Neural cell (in vitro differentiated cells): ENCODE data around the gene RBP5. TPM values are rescaled to one million over a fixed set of nuclear protein-coding genes. Genes with fewer than 3 reads are reported as not detected.

Source experiments
- H2AFZ ChIP-seq: fragments of 200-600, 300-800 bp; sonication (generic), shearing (Covaris generic); 2 replicates; pipeline ENCODE4 v1.6.0; 2014; ENCODE audit warnings: low read depth, mild to moderate bottlenecking, antibody characterized with exemption, low read length, moderate library complexity
- H3F3A ChIP-seq: fragments of 200-600 bp; shearing (Covaris generic); 2 replicates; pipeline ENCODE4 v1.6.1; 2016; ENCODE audit warnings: mild to moderate bottlenecking, moderate library complexity, mixed read lengths, antibody characterized with exemption, low read length; ENCODE audit not compliant: insufficient read depth, poor library complexity, severe bottlenecking
- H3K27ac ChIP-seq: fragments of 200-600, 300-800 bp; sonication (generic), shearing (Covaris generic); 2 replicates; pipeline ENCODE4 v1.5.1; 2014; ENCODE audit warnings: mild to moderate bottlenecking, low read length, moderate library complexity
- H3K27me3 ChIP-seq: fragments of 300-800, 200-600 bp; sonication (generic), shearing (Covaris generic); 2 replicates; pipeline ENCODE4 v1.6.0; 2014; ENCODE audit warnings: mild to moderate bottlenecking, low read depth, low read length, moderate library complexity; ENCODE audit not compliant: insufficient read depth
- H3K36me3 ChIP-seq: fragments of 300-800, 200-600 bp; sonication (generic), shearing (Covaris generic); 2 replicates; pipeline ENCODE4 v1.5.1; 2014; ENCODE audit warnings: mild to moderate bottlenecking, antibody characterized with exemption, low read length, moderate library complexity; ENCODE audit not compliant: insufficient read depth
- H3K4me2 ChIP-seq: fragments of 300-800, 200-600 bp; sonication (generic), shearing (Covaris generic); 2 replicates; pipeline ENCODE4 v1.6.0; 2014; ENCODE audit warnings: mild to moderate bottlenecking, low read length
- H3K4me3 ChIP-seq: fragments of 300-800, 200-600 bp; sonication (generic), shearing (Covaris generic); 2 replicates; pipeline ENCODE4 v1.5.1; 2014; ENCODE audit warnings: mild to moderate bottlenecking, low read length, moderate library complexity
- H3K79me2 ChIP-seq: fragments of 200-600 bp; shearing (Covaris generic); replicated peaks from 2 replicates; pipeline ENCODE4 v1.6.0; 2014; ENCODE audit warnings: mild to moderate bottlenecking, low read length, moderate library complexity; ENCODE audit not compliant: insufficient read depth
- H3K9ac ChIP-seq: fragments of 300-800, 200-600 bp; sonication (generic), shearing (Covaris generic); 2 replicates; pipeline ENCODE4 v1.6.1; 2016; ENCODE audit warnings: mild to moderate bottlenecking, low read length, mixed read lengths
- H3K9me2 ChIP-seq: fragments of 200-600 bp; shearing (Covaris generic); 2 replicates; pipeline ENCODE4 v1.6.1; 2016; ENCODE audit warnings: mild to moderate bottlenecking, low read length, mixed read lengths; ENCODE audit not compliant: insufficient read depth
- H3K9me3 ChIP-seq: fragments of 200-600, 300-800 bp; sonication (generic), shearing (Covaris generic); 2 replicates; pipeline ENCODE4 v1.6.1; 2016; ENCODE audit warnings: mild to moderate bottlenecking, mixed run types, low read length, moderate library complexity, mixed read lengths
- H4K20me1 ChIP-seq: fragments of 200-600 bp; shearing (Covaris generic); 2 replicates; pipeline ENCODE4 v1.6.1; 2016; ENCODE audit warnings: mild to moderate bottlenecking, mixed run types; ENCODE audit not compliant: insufficient read depth
- CTCF ChIP-seq: fragments of 450-650 bp; IDR thresholded peaks from 2 replicates; pipeline ENCODE4 v1.5.1; 2014; ENCODE audit warnings: antibody characterized with exemption, mild to moderate bottlenecking, moderate library complexity; ENCODE audit not compliant: poor library complexity, severe bottlenecking
- EP300 ChIP-seq: fragments of 450-650 bp; conservative IDR thresholded peaks from 2 replicates; pipeline ENCODE4 v1.6.1; 2014; ENCODE audit warnings: antibody characterized with exemption, mild to moderate bottlenecking, moderate library complexity; ENCODE audit not compliant: poor library complexity, severe bottlenecking
- EZH2 ChIP-seq: fragments of 200-600, 300-800 bp; shearing (Covaris generic), sonication (generic); IDR thresholded peaks from 2 replicates; pipeline ENCODE4 v1.6.1; 2014; ENCODE audit warnings: antibody characterized with exemption, low read length, borderline replicate concordance, mild to moderate bottlenecking; ENCODE audit not compliant: insufficient read depth, poor library complexity, severe bottlenecking
- MXI1 ChIP-seq: fragments of 450-650 bp; conservative IDR thresholded peaks from 2 replicates; pipeline ENCODE4 v1.6.1; 2014; ENCODE audit warnings: antibody characterized with exemption, mild to moderate bottlenecking; ENCODE audit not compliant: poor library complexity, severe bottlenecking
- POLR2AphosphoS5 ChIP-seq: IDR thresholded peaks from 2 replicates; pipeline ENCODE4 v1.6.1; 2012
- RAD21 ChIP-seq: fragments of 450-650 bp; conservative IDR thresholded peaks from 2 replicates; pipeline ENCODE4 v1.6.1; 2014; ENCODE audit warnings: antibody characterized with exemption, mild to moderate bottlenecking, moderate library complexity
- REST ChIP-seq: IDR thresholded peaks from 2 replicates; pipeline ENCODE4 v1.6.1; 2012; ENCODE audit warnings: borderline replicate concordance
- SMC3 ChIP-seq: fragments of 450-650 bp; conservative IDR thresholded peaks from 2 replicates; pipeline ENCODE4 v1.6.1; 2014; ENCODE audit warnings: antibody characterized with exemption, mild to moderate bottlenecking, moderate library complexity; ENCODE audit not compliant: poor library complexity
- TAF1 ChIP-seq: IDR thresholded peaks from 2 replicates; pipeline ENCODE4 v1.6.1; 2012; ENCODE audit warnings: low read depth
- polyA plus RNA-seq: library from polyadenylated mRNA; depleted of rRNA; stranded (reverse); fragments of >200 nt; gene quantifications from 2 replicates; pipeline ENCODE4 v1.2.3, GENCODE V29; 2014

Gene RBP5
- polyA plus RNA-seq, 1 donor from 2014 or later, result 1.9 TPM

GRCh38 chr12:7099290-7099996 lies 29.2 kb downstream of the RBP5 start:
- Histone ChIP-seq H3K9me2 (no peaks in the 10 kb centered on the region), H3K4me3 (no peak overlapping the region), H3F3A (no peaks in the 10 kb centered on the region), H3K9ac (no peak overlapping the region), H3K27ac (no peak overlapping the region), H3K9me3 (no peaks in the 10 kb centered on the region), H3K27me3 (no peaks in the 10 kb centered on the region), H4K20me1 (no peaks in the 10 kb centered on the region), H2AFZ (no peak overlapping the region), H3K36me3 (no peaks in the 10 kb centered on the region), H3K79me2 (no peaks in the 10 kb centered on the region), H3K4me2 (no peak overlapping the region)
- no peak for TF ChIP-seq REST
- no peak for TF ChIP-seq RAD21
- no peak for TF ChIP-seq EZH2

- H3K79me2 ChIP-seq, result no peaks in the 10 kb centered on the region
- TF ChIP-seq EP300 (no peak), REST (no peak), EZH2 (no peak), MXI1 (no peak), SMC3 (no peak), CTCF (no peak), RAD21 (no peak), POLR2AphosphoS5 (no peak), TAF1 (no peak)
- H2AFZ ChIP-seq, result no peak overlapping the region
- no peak overlapping the region for H3K4me3 ChIP-seq
- no peak overlapping the region for H3K4me2 ChIP-seq
- H3K9me3 ChIP-seq, result no peaks in the 10 kb centered on the region
- H3K36me3 ChIP-seq, result no peaks in the 10 kb centered on the region
- no peaks in the 10 kb centered on the region for H3F3A ChIP-seq
- no peaks in the 10 kb centered on the region for H3K9me2 ChIP-seq
- H4K20me1 ChIP-seq, result no peaks in the 10 kb centered on the region
- no peak overlapping the region for H3K9ac ChIP-seq
- no peaks in the 10 kb centered on the region for H3K27me3 ChIP-seq
- no peak overlapping the region for H3K27ac ChIP-seq
These were observed 31.7 kb downstream of the RBP5 start for GRCh38 chr12:7096979-7097378.
